Liver (tissue), 3 donors: ENCODE results near the gene EVX1.

Source experiments
- ATF3 ChIP-seq: IDR thresholded peaks from 2 replicates; pipeline ENCODE4 v1.6.1; 2016; ENCODE audit warnings: antibody characterized with exemption
- CTCF ChIP-seq: fragments of 150-350 bp; IDR thresholded peaks from 2 replicates; pipeline ENCODE4 v1.5.1; 2017; ENCODE audit warnings: improper control_type of control experiment, low read depth, low read length; ENCODE audit not compliant: missing input control
- EGR1 ChIP-seq, 2 donors: IDR thresholded peaks; 2 replicates each; pipeline ENCODE4 v1.6.1; 2016 to 2018; ENCODE audit warnings: antibody characterized with exemption in 2 of 2, low read depth in 2 of 2
- FOXA1 ChIP-seq: IDR thresholded peaks from 2 replicates; pipeline ENCODE4 v1.6.1; 2016; ENCODE audit warnings: antibody characterized with exemption
- GABPA ChIP-seq, 2 donors: IDR thresholded peaks in 1 of 2; conservative IDR thresholded peaks in 1 of 2; 2 replicates each; pipeline ENCODE4 v1.6.1; 2016; ENCODE audit warnings: antibody characterized with exemption in 2 of 2, mild to moderate bottlenecking in 1 of 2, moderate library complexity in 1 of 2
- MAX ChIP-seq: IDR thresholded peaks from 2 replicates; pipeline ENCODE4 v1.6.1; 2016; ENCODE audit warnings: antibody characterized with exemption
- RAD21 ChIP-seq, 2 donors: IDR thresholded peaks; 2 replicates each; pipeline ENCODE4 v1.6.1; 2016; ENCODE audit warnings: antibody characterized with exemption in 2 of 2, mild to moderate bottlenecking in 2 of 2
- REST ChIP-seq: IDR thresholded peaks from 2 replicates; pipeline ENCODE4 v1.6.1; 2016; ENCODE audit warnings: antibody characterized with exemption, mild to moderate bottlenecking
- YY1 ChIP-seq: IDR thresholded peaks from 2 replicates; pipeline ENCODE4 v1.6.1; 2016; ENCODE audit warnings: antibody characterized with exemption, mild to moderate bottlenecking
- TF ChIP-seq, protein P1 (sequence below): IDR thresholded peaks from 2 replicates; pipeline ENCODE4 v1.6.1; 2016; ENCODE audit warnings: antibody characterized with exemption
- donor health status: healthy.
- donor health status: healthy.

DNA sequence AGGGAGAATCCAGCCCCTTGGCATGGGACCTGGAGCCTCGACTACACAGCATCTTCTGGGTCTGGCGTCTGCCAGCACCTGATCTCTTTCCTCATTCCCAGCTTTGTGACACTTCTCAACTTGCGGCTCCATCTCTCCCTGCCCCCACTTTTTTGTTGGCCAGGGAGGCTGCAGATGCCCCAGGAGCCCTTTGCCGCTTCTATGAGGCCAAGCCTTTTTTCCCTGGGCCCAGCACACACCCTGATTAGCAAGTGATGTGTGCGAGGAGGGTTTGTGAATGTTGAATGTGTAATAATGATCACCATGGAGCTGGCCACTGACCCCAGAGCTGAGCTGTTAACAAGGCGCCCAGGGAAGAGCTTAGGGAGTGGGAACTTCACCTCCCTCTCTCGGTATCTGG, 4.4 kb downstream of the EVX1 start:
- TF ChIP-seq CTCF, result no peak
- no peak for TF ChIP-seq YY1
- TF ChIP-seq MAX, result no peak
- TF ChIP-seq, protein P1, sequence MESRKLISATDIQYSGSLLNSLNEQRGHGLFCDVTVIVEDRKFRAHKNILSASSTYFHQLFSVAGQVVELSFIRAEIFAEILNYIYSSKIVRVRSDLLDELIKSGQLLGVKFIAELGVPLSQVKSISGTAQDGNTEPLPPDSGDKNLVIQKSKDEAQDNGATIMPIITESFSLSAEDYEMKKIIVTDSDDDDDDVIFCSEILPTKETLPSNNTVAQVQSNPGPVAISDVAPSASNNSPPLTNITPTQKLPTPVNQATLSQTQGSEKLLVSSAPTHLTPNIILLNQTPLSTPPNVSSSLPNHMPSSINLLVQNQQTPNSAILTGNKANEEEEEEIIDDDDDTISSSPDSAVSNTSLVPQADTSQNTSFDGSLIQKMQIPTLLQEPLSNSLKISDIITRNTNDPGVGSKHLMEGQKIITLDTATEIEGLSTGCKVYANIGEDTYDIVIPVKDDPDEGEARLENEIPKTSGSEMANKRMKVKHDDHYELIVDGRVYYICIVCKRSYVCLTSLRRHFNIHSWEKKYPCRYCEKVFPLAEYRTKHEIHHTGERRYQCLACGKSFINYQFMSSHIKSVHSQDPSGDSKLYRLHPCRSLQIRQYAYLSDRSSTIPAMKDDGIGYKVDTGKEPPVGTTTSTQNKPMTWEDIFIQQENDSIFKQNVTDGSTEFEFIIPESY, result no peak
- TF ChIP-seq EGR1 (IDR thresholded peaks at IDR 0.05; ENCODE audit: low read depth in 2 of 2), result no peak
- no peak for TF ChIP-seq ATF3
- no peak for TF ChIP-seq REST
- TF ChIP-seq FOXA1, result no peak
- TF ChIP-seq RAD21 (IDR thresholded peaks at IDR 0.05), result no peak
- no peak for TF ChIP-seq GABPA (IDR thresholded peaks at IDR 0.05 in 1 of 2, conservative IDR thresholded peaks at IDR 0.05 in 1 of 2)
